IMR-90 (cell line): ENCODE measurements around the gene B3GNT5. TPM values are rescaled to one million over a fixed set of nuclear protein-coding genes. Genes with fewer than 3 reads are reported as not detected.

Experiments
- ATAC-seq: fragments of 200-7000 bp; cut with Tn5 transposase; 2 replicates; pipeline ENCODE4 v1.9.1; 2020; ENCODE audit warnings: low read depth, mild to moderate bottlenecking, moderate library complexity
- BruUV-seq: library from RNA; stranded (reverse); fragments of 400-500 nt; replicated peaks from 2 replicates; lab custom pipeline; 2021; lab: Mats Ljungman, UMichigan
- CTCF ChIA-PET: fragments of 300-600 bp; formaldehyde crosslinking; extraction: SDS; loops from one replicate; lab custom pipeline; 2021; ENCODE audit warnings: antibody characterized with exemption; lab: Yijun Ruan, JAX
- POLR2A ChIA-PET: fragments of 300-600 bp; sonication (Branson Sonifier 250); formaldehyde crosslinking; loops from one replicate; lab custom pipeline; 2022; ENCODE audit warnings: antibody characterized with exemption; ENCODE audit not compliant: unreplicated experiment; lab: Charles Lee
- DNase-seq: peaks from one replicate; pipeline ENCODE4 v3.0.0; 2013
- H2AFZ ChIP-seq: replicated peaks from 2 replicates; pipeline ENCODE3; 2013; ENCODE audit warnings: low read length, mild to moderate bottlenecking; ENCODE audit not compliant: poor library complexity
- H2AK5ac ChIP-seq: 2 replicates; pipeline ENCODE4 v1.6.1; 2013; ENCODE audit warnings: low read depth, low read length, inconsistent platforms
- H2AK9ac ChIP-seq: replicated peaks from 2 replicates; pipeline ENCODE3; 2013; ENCODE audit warnings: mild to moderate bottlenecking, low read depth, low read length, moderate library complexity; ENCODE audit not compliant: poor library complexity
- H2BK120ac ChIP-seq: 2 replicates; pipeline ENCODE4 v1.6.1; 2013; ENCODE audit warnings: low read depth, low read length, inconsistent platforms
- H2BK15ac ChIP-seq: 3 replicates; pipeline ENCODE4 v1.6.1; 2013; ENCODE audit warnings: low read depth, low read length, inconsistent platforms
- H2BK20ac ChIP-seq: 2 replicates; pipeline ENCODE4 v1.6.1; 2013; ENCODE audit warnings: low read depth, mild to moderate bottlenecking, inconsistent platforms, low read length, moderate library complexity
- H2BK5ac ChIP-seq: 2 replicates; pipeline ENCODE4 v1.6.1; 2013; ENCODE audit warnings: mild to moderate bottlenecking, low read depth, low read length, inconsistent platforms; ENCODE audit not compliant: poor library complexity, severe bottlenecking
- H3K14ac ChIP-seq: replicated peaks from 2 replicates; pipeline ENCODE4 v1.6.1; 2013; ENCODE audit warnings: low read depth, low read length, inconsistent platforms
- H3K18ac ChIP-seq: 2 replicates; pipeline ENCODE4 v1.6.1; 2013; ENCODE audit warnings: low read depth, low read length, control low read depth
- H3K23ac ChIP-seq: 2 replicates; pipeline ENCODE4 v1.6.1; 2013; ENCODE audit warnings: low read depth, low read length, inconsistent platforms
- H3K27ac ChIP-seq: 2 replicates; pipeline ENCODE4 v1.5.1; 2013; ENCODE audit warnings: mild to moderate bottlenecking, control low read depth, low read length; ENCODE audit not compliant: insufficient read depth
- H3K27me3 ChIP-seq: 2 replicates; pipeline ENCODE4 v1.6.1; 2013; ENCODE audit warnings: low read length; ENCODE audit not compliant: control insufficient read depth, insufficient read depth
- H3K36me3 ChIP-seq: 2 replicates; pipeline ENCODE4 v1.6.1; 2013; ENCODE audit warnings: low read length, mixed read lengths; ENCODE audit not compliant: control insufficient read depth, insufficient read depth
- H3K4ac ChIP-seq: 2 replicates; pipeline ENCODE4 v1.6.1; 2013; ENCODE audit warnings: low read depth, low read length, inconsistent platforms
- H3K4me1 ChIP-seq: 2 replicates; pipeline ENCODE4 v1.6.1; 2013; ENCODE audit warnings: low read length, mixed read lengths; ENCODE audit not compliant: control insufficient read depth, insufficient read depth
- H3K4me2 ChIP-seq: 2 replicates; pipeline ENCODE4 v1.6.1; 2013; ENCODE audit warnings: low read depth, mild to moderate bottlenecking, control low read depth, low read length, moderate library complexity
- H3K4me3 ChIP-seq: 2 replicates; pipeline ENCODE4 v1.5.1; 2013; ENCODE audit warnings: low read depth, mild to moderate bottlenecking, control low read depth, low read length, moderate library complexity; ENCODE audit not compliant: insufficient read depth
- H3K56ac ChIP-seq: 2 replicates; pipeline ENCODE4 v1.6.1; 2013; ENCODE audit warnings: low read length, inconsistent platforms; ENCODE audit not compliant: insufficient read depth; ENCODE audit errors: extremely low read depth
- H3K79me1 ChIP-seq, 2 experiments: 2 replicates each; pipeline ENCODE4 v1.6.1; 2013; ENCODE audit warnings: low read length in 2 of 2, inconsistent platforms in 1 of 2, low read depth in 1 of 2
- H3K9ac ChIP-seq: 2 replicates; pipeline ENCODE4 v1.6.1; 2013; ENCODE audit warnings: low read depth, low read length, control low read depth
- H3K9me1 ChIP-seq: 2 replicates; pipeline ENCODE4 v1.6.1; 2013; ENCODE audit warnings: low read length, inconsistent platforms; ENCODE audit not compliant: insufficient read depth
- H3K9me3 ChIP-seq: 2 replicates; pipeline ENCODE4 v1.6.1; 2013; ENCODE audit warnings: low read length; ENCODE audit not compliant: control insufficient read depth, insufficient read depth
- H4K20me1 ChIP-seq: 2 replicates; pipeline ENCODE4 v1.6.1; 2013; ENCODE audit warnings: low read length, inconsistent platforms; ENCODE audit not compliant: insufficient read depth
- H4K5ac ChIP-seq: 2 replicates; pipeline ENCODE4 v1.6.1; 2013; ENCODE audit warnings: mild to moderate bottlenecking, low read depth, low read length, control low read depth
- H4K8ac ChIP-seq, 2 experiments: 2 replicates each; pipeline ENCODE4 v1.6.1; 2013; ENCODE audit warnings: low read depth in 2 of 2, low read length in 2 of 2, control low read depth in 1 of 2, inconsistent platforms in 1 of 2
- H4K91ac ChIP-seq: 2 replicates; pipeline ENCODE4 v1.6.1; 2013; ENCODE audit warnings: low read depth, low read length, inconsistent platforms; ENCODE audit not compliant: insufficient read depth
- BHLHE40 ChIP-seq: fragments of 150-350 bp; IDR thresholded peaks from 2 replicates; pipeline ENCODE4 v1.6.1; 2016; ENCODE audit warnings: mild to moderate bottlenecking, low read depth, low read length
- CEBPB ChIP-seq: IDR thresholded peaks from 2 replicates; pipeline ENCODE4 v1.6.1; 2012; ENCODE audit warnings: low read depth, low read length, improper control_type of control experiment
- CHD1 ChIP-seq: IDR thresholded peaks from 2 replicates; pipeline ENCODE4 v1.6.1; 2012; ENCODE audit warnings: low read depth, low read length, improper control_type of control experiment
- FOS ChIP-seq: fragments of 150-350 bp; IDR thresholded peaks from 2 replicates; pipeline ENCODE4 v1.6.1; 2016; ENCODE audit warnings: low read depth, low read length
- MAZ ChIP-seq: IDR thresholded peaks from 2 replicates; pipeline ENCODE4 v1.6.1; 2012; ENCODE audit warnings: low read depth, mild to moderate bottlenecking, low read length, improper control_type of control experiment, moderate library complexity, borderline replicate concordance
- MXI1 ChIP-seq: IDR thresholded peaks from 2 replicates; pipeline ENCODE4 v1.6.1; 2012; ENCODE audit warnings: low read depth, mild to moderate bottlenecking, low read length, moderate library complexity, borderline replicate concordance
- NFE2L2 ChIP-seq: fragments of 150-350 bp; IDR thresholded peaks from 2 replicates; pipeline ENCODE4 v1.6.1; 2016; ENCODE audit warnings: low read depth, mild to moderate bottlenecking, low read length
- POLR2A ChIP-seq: IDR thresholded peaks from 2 replicates; pipeline ENCODE4 v1.6.1; 2012; ENCODE audit warnings: mild to moderate bottlenecking, low read depth, low read length
- RAD21 ChIP-seq: IDR thresholded peaks from 2 replicates; pipeline ENCODE4 v1.6.1; 2012; ENCODE audit warnings: low read length, improper control_type of control experiment
- RCOR1 ChIP-seq: IDR thresholded peaks from 2 replicates; pipeline ENCODE4 v1.6.1; 2012; ENCODE audit warnings: mild to moderate bottlenecking, low read length, improper control_type of control experiment; ENCODE audit not compliant: insufficient replicate concordance
- RFX5 ChIP-seq: IDR thresholded peaks from 2 replicates; pipeline ENCODE4 v1.8.0; 2012; ENCODE audit warnings: low read depth, mild to moderate bottlenecking, low read length, moderate library complexity
- SMC3 ChIP-seq: fragments of 150-350 bp; IDR thresholded peaks from 2 replicates; pipeline ENCODE4 v1.6.1; 2016; ENCODE audit warnings: low read depth, mild to moderate bottlenecking, antibody characterized with exemption, low read length, moderate library complexity
- WGBS, 2 experiments: methylation state at CpG; one replicate each; pipeline versions ENCODE4 v1.1.5 to v1.1.7; 2013; ENCODE audit warnings: missing lambda C conversion rate in 2 of 2; ENCODE audit not compliant: insufficient read length in 1 of 2; ENCODE audit errors: extremely low coverage in 2 of 2; 5-methylcytosine and 5-hydroxymethylcytosine counted together
- dilution Hi-C: fragments of 300-500 bp; cut with HindIII; formaldehyde crosslinking; loops from one replicate; pipeline ENCODE4 v1.14.3; 2018; ENCODE audit warnings: low sequenced_read_pairs; ENCODE audit not compliant: unreplicated experiment
- in situ Hi-C: fragments of 300-500 bp; cut with MboI; formaldehyde crosslinking; loops from 3 replicates; pipeline ENCODE4 v1.14.3; 2019; ENCODE audit warnings: low sequenced_read_pairs, inconsistent platforms, mixed read lengths
- intact Hi-C: fragments of 100-400 bp; cut with micrococcal nuclease; formaldehyde crosslinking; loops from 2 replicates; pipeline ENCODE4 v1.10.0; 2022
- polyA plus RNA-seq, 3 experiments: library from polyadenylated mRNA; depleted of rRNA; stranded (reverse); fragments of >200 nt; gene quantifications; 2 replicates each; pipeline ENCODE4 v1.2.3, GENCODE V29; 2012; ENCODE audit warnings: low replicate concordance in 1 of 3
- total RNA-seq: library from RNA; depleted of rRNA; stranded (reverse); fragments of >200 nt; gene quantifications from 2 replicates; pipeline ENCODE4 v1.2.3, GENCODE V29; 2012
- TF ChIP-seq, protein P1 (sequence below): conservative IDR thresholded peaks from 2 replicates; pipeline ENCODE4 v1.5.1; 2012; ENCODE audit warnings: mild to moderate bottlenecking, low read depth, low read length, improper control_type of control experiment
- TF ChIP-seq, protein P2 (sequence below): fragments of 150-350 bp; IDR thresholded peaks from 2 replicates; pipeline ENCODE4 v1.6.1; 2016; ENCODE audit warnings: low read depth, mild to moderate bottlenecking, low read length, moderate library complexity, borderline replicate concordance

B3GNT5 gene
- total and polyA plus RNA-seq, 2 of the 4 experiments (the other 2 are of a cell fraction) = 1.6 to 3.4 TPM

DNA sequence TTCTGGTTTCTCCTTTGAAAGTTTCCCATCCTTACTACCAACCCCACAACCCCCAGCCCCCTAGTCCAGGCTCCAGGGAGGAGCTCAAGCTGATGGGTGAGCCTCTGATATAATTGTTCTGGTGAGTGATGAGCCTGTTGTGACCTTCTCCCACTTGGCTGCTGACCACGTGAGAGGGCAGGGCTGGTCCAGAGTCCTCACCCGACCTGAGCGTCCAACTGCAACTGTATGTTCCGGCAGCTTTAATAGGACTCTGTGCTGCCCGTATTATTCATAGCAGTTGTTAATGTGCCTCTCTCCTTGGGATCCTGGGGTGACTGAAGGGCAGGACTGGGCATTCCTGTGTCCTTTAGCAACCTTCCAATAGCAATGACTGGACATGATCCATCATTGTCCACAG lies 56.2 kb downstream of the B3GNT5 start:
- Histone ChIP-seq H2AK5ac (no peak overlapping the region), H3K36me3 (no peaks in the 10 kb centered on the region), H3K4me3 (no peak overlapping the region), H4K91ac (no peak overlapping the region), H2BK15ac (no peak overlapping the region), H3K14ac (no peak overlapping the region), H3K18ac (no peak overlapping the region), H2AFZ (no peak overlapping the region), H4K8ac (no peak overlapping the region), H3K9me3 (no peaks in the 10 kb centered on the region), H3K27me3 (peaks cover 36% of the 10 kb centered on the region), H3K4me2 (no peak overlapping the region), H3K9me1 (peaks cover 2% of the 10 kb centered on the region; the same call in 1 of the 2 replicates), H2BK20ac (no peak overlapping the region), H3K27ac (no peak overlapping the region), H3K4me1 (no peaks in the 10 kb centered on the region; the same call in 1 of the 2 replicates), H4K20me1 (no peaks in the 10 kb centered on the region), H2AK9ac (no peak overlapping the region), H3K4ac (no peak overlapping the region), H3K56ac (no peak overlapping the region), H3K79me1 (no peaks in the 10 kb centered on the region), H3K9ac (no peak overlapping the region), H3K23ac (no peak overlapping the region), H4K5ac (no peak overlapping the region), H2BK120ac (no peak overlapping the region), H2BK5ac (no peak overlapping the region)
- ChIA-PET CTCF (no interaction called here), POLR2A (no interaction called here)
- 20% methylated on average over 1 of the region's 5 CpGs; no CpG with 5 or more reads in 1 of the 2 experiments for WGBS, 2 experiments
- no peak for ATAC-seq
- dilution Hi-C loops = no loop called here
- no TSS peak for BruUV-seq
- in situ Hi-C loops = no loop called here
- DNase-seq = no peak
- no peak for TF ChIP-seq MXI1
- no peak for TF ChIP-seq RAD21
- TF ChIP-seq RFX5 = no peak
- no peak for TF ChIP-seq SMC3
- no peak for TF ChIP-seq NFE2L2
- no peak for TF ChIP-seq RCOR1
- TF ChIP-seq, protein P1, sequence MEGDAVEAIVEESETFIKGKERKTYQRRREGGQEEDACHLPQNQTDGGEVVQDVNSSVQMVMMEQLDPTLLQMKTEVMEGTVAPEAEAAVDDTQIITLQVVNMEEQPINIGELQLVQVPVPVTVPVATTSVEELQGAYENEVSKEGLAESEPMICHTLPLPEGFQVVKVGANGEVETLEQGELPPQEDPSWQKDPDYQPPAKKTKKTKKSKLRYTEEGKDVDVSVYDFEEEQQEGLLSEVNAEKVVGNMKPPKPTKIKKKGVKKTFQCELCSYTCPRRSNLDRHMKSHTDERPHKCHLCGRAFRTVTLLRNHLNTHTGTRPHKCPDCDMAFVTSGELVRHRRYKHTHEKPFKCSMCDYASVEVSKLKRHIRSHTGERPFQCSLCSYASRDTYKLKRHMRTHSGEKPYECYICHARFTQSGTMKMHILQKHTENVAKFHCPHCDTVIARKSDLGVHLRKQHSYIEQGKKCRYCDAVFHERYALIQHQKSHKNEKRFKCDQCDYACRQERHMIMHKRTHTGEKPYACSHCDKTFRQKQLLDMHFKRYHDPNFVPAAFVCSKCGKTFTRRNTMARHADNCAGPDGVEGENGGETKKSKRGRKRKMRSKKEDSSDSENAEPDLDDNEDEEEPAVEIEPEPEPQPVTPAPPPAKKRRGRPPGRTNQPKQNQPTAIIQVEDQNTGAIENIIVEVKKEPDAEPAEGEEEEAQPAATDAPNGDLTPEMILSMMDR = no peak
- TF ChIP-seq CHD1 = no peak
- TF ChIP-seq MAZ = no peak
- no peak for TF ChIP-seq BHLHE40
- no peak for TF ChIP-seq POLR2A
- TF ChIP-seq CEBPB = no peak
- no peak for TF ChIP-seq FOS
- TF ChIP-seq, protein P2, sequence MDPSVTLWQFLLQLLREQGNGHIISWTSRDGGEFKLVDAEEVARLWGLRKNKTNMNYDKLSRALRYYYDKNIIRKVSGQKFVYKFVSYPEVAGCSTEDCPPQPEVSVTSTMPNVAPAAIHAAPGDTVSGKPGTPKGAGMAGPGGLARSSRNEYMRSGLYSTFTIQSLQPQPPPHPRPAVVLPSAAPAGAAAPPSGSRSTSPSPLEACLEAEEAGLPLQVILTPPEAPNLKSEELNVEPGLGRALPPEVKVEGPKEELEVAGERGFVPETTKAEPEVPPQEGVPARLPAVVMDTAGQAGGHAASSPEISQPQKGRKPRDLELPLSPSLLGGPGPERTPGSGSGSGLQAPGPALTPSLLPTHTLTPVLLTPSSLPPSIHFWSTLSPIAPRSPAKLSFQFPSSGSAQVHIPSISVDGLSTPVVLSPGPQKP = no peak
- intact Hi-C loops = no loop called here
